ENCODE measurements around the gene HDDC2.

HDDC2 gene

GRCh38 chr6:125253881-125254280, 47.9 kb downstream of the HDDC2 start:
- no peaks in the 10 kb centered on the region for H3K4me1 ChIP-seq (ENCODE audit: control insufficient read depth in 1 of 2, insufficient read depth in 1 of 2, low read depth in 1 of 2, low read length in 1 of 2)
- no peaks in the 10 kb centered on the region for H3K36me3 ChIP-seq
- no peaks in the 10 kb centered on the region for H3K27me3 ChIP-seq
- H3K4me3 ChIP-seq (ENCODE audit: low read depth in 1 of 2, low read length in 1 of 2): no peak overlapping the region
- H3K9me3 ChIP-seq: no peaks in the 10 kb centered on the region
- no peak overlapping the region for H3K27ac ChIP-seq
- no peak for TF ChIP-seq CTCF (IDR thresholded peaks at IDR 0.05)

DNA sequence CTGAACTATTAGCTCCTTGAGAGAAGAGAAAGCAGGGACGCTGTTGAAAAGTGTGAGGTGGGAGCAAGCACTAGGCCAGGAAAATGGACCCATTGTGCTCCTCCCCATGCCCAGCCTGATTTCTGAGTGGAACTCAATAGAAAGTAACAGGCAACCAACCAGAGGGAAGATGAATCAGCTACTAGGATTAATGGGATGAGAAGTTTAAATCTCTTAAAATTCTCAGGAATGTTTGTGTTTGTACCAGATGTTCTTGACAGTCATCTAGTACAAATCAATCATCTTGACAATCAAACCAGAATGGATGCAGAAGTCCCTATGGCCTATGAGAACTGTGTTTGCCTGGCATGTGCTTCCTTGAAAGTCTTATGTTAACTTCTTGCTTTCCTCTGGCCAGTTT, 48.9 kb downstream of the HDDC2 start:
- Histone ChIP-seq H3K27ac (no peak overlapping the region), H3K4me1 (ENCODE audit: control insufficient read depth in 1 of 2, insufficient read depth in 1 of 2, low read depth in 1 of 2, low read length in 1 of 2) (no peaks in the 10 kb centered on the region), H3K36me3 (no peaks in the 10 kb centered on the region), H3K4me3 (ENCODE audit: low read depth in 1 of 2, low read length in 1 of 2) (no peak overlapping the region), H3K27me3 (no peaks in the 10 kb centered on the region), H3K9me3 (no peaks in the 10 kb centered on the region)
- no peak for TF ChIP-seq CTCF (IDR thresholded peaks at IDR 0.05)

DNA sequence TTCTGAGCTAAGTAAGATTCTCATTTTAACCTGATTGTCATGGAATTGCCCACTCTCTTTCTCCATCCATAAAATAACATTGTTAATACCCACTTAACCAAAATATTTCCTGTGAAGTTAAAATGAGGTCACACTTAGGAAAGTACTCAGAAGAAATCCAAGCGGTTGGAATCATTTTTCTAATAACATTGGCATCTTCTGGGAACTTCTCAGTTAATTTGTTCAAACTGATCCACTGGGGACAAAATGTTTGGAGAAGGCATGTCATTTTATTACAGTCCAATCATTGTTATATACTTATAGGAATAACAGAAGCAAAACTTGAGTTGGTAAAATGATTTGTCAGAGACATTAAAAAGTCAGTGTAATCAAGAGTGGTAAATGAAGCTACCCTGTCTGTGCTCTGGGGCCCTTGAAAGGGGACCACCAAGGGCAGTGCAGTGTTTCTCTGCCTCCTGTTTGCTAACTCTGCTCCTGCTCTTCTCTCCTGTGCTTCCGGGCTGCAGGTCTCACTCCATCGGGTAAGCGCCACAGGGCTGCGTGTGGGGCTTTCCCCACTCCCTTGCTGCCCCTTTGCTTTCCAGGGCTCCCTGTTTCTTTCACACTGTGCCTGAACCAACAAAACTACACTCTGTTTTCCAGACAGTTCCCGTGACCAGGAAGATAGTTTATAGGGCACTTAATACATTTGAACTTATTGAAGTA, 50.1 kb downstream of the HDDC2 start:
- no peak for TF ChIP-seq CTCF (IDR thresholded peaks at IDR 0.05)
- Histone ChIP-seq H3K27ac (no peak overlapping the region), H3K9me3 (no peaks in the 10 kb centered on the region), H3K4me3 (ENCODE audit: low read depth in 1 of 2, low read length in 1 of 2) (no peak overlapping the region), H3K4me1 (ENCODE audit: control insufficient read depth in 1 of 2, insufficient read depth in 1 of 2, low read depth in 1 of 2, low read length in 1 of 2) (no peaks in the 10 kb centered on the region), H3K36me3 (no peaks in the 10 kb centered on the region), H3K27me3 (no peaks in the 10 kb centered on the region)

DNA sequence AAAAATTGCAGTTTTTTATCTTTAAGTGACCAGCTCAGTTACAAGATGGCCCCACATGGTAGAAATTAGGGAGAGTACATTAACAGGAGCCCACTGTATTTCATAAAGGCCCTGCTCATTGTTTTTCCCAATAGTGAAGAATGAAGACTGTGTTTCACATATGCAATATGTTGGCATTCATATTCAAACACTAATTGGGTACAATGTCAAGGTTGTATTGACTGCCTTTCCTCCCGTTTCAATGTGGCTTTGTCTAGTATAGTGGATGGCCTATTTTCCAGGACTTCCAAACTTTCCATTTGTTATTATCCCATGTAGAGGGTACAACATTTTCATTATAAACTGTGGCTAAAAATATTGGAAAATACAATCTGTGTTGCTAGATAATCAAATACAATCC, 51.3 kb downstream of the HDDC2 start:
- Histone ChIP-seq H3K36me3 (no peaks in the 10 kb centered on the region), H3K27ac (no peak overlapping the region), H3K4me3 (ENCODE audit: low read depth in 1 of 2, low read length in 1 of 2) (no peak overlapping the region), H3K4me1 (ENCODE audit: control insufficient read depth in 1 of 2, insufficient read depth in 1 of 2, low read depth in 1 of 2, low read length in 1 of 2) (no peaks in the 10 kb centered on the region), H3K9me3 (no peaks in the 10 kb centered on the region), H3K27me3 (no peaks in the 10 kb centered on the region)
- no peak for TF ChIP-seq CTCF (IDR thresholded peaks at IDR 0.05)

GRCh38 chr6:125248136-125248535, 53.6 kb downstream of the HDDC2 start:
- no peaks in the 10 kb centered on the region for H3K36me3 ChIP-seq
- TF ChIP-seq CTCF (IDR thresholded peaks at IDR 0.05): no peak
- no peaks in the 10 kb centered on the region for H3K9me3 ChIP-seq
- H3K4me1 ChIP-seq (ENCODE audit: control insufficient read depth in 1 of 2, insufficient read depth in 1 of 2, low read depth in 1 of 2, low read length in 1 of 2): no peaks in the 10 kb centered on the region
- no peak overlapping the region for H3K27ac ChIP-seq
- no peak overlapping the region for H3K4me3 ChIP-seq (ENCODE audit: low read depth in 1 of 2, low read length in 1 of 2)
- no peaks in the 10 kb centered on the region for H3K27me3 ChIP-seq
